ENCODE measurements around the gene DACH1.
"Not testable (repeated sequence)": the region's sequence is repeated elsewhere in the genome, so short reads cannot be mapped to it uniquely, and the experiment has no call there.

The DACH1 gene

GRCh38 chr13:71780546-71780945, 86.5 kb downstream of the DACH1 start:
- no peak for DNase-seq (ENCODE audit: low read depth, low spot score)

DNA sequence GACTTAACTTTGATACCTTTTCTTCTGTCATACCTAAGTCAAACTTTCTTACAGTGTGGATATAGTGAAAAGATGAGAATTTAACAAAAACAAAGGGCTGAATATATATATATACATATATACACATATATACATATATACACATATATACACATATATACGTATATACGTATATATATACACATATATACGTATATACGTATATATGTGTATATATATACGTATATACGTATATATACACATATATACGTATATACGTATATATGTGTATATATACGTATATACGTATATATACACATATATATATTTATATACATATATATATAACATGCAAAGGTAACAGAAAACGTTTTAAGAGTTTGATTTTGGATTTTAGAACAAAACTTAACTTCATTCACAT, 88.0 kb downstream of the DACH1 start:
- not testable (repeated sequence) for DNase-seq (ENCODE audit: low read depth, low spot score)

GRCh38 chr13:71775966-71776365, 91.0 kb downstream of the DACH1 start:
- DNase-seq (ENCODE audit: low read depth, low spot score): no peak

GRCh38 chr13:71774863-71775262, 92.1 kb downstream of the DACH1 start:
- no peak for DNase-seq (ENCODE audit: low read depth, low spot score)

DNA sequence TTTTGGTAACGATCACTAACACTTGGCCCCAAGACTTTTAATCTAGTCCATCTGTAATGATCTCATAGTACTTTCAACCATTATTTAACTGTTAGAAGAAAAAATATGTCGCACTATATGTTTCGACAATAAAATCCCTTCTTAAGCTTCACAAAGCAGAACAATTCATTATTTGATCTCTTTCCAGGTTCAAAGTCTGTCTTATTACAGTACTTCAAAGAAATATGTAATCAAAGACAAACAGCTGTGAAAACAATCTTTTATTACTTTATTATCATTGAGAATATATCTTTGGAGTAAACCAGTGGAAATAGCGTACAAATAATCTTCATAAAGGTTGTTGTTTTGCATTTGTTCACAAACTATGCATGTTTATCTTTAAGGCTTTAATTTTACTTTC, 93.5 kb downstream of the DACH1 start:
- no peak for DNase-seq (ENCODE audit: low read depth, low spot score)

GRCh38 chr13:71772361-71772760, 94.6 kb downstream of the DACH1 start:
- DNase-seq (ENCODE audit: low read depth, low spot score): no peak

DNA sequence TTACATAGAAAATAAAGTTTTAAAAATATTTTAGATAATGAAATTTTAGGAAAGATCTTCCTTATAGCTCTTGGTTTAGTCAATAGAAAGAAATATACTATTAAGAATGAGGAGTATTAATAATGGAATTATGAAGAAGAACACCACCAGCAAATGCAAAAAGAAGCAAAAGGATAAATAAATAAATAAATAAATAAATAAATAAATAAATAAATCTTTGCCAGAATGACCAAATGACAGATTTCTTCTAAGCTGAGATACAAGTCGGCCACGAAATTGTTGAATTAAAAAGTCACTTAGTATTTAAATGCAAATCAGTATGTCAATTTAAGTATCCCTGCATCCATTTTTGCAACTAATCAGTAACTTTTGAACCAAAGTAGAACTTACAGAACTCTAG, 95.9 kb downstream of the DACH1 start:
- DNase-seq (ENCODE audit: low read depth, low spot score): no peak

DNA sequence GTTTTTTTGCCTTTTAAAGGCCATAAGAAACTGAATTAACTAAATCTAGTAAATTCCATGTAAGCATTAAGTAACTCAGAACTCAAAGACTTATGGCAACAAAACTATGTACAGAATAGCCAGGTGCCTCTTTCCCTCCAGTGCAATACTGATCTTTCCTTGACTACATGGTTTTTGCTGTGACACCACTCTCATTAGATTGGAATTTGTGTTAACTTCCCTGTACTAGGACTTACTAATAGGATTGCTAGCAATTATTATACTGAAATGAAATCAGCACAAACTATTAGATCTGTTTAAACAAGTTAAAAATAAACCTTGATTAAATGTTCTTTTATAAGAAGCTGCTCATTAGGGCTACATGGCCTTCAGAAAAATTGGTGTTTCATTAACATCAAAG, 96.3 kb downstream of the DACH1 start:
- DNase-seq (ENCODE audit: low read depth, low spot score): peak; percentile 13

DNA sequence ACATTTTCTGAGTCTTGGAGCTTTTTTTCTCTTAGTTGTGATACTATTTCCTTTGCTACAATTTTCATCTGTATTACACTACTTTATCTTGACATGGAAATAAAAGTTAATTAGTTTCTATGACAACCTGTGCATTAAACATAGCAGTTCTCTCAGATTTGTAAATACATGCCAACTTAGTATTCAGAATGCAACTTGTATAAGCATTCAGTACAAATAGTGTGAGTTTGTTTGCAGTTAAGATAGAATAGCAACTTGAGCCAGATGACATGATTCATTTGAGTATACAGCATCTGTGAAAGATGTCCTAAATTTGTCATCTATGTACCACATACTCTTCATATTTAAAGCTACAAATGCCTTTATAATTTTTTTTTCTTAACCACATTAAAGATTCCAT, 98.1 kb downstream of the DACH1 start:
- no peak for DNase-seq (ENCODE audit: low read depth, low spot score)

DNA sequence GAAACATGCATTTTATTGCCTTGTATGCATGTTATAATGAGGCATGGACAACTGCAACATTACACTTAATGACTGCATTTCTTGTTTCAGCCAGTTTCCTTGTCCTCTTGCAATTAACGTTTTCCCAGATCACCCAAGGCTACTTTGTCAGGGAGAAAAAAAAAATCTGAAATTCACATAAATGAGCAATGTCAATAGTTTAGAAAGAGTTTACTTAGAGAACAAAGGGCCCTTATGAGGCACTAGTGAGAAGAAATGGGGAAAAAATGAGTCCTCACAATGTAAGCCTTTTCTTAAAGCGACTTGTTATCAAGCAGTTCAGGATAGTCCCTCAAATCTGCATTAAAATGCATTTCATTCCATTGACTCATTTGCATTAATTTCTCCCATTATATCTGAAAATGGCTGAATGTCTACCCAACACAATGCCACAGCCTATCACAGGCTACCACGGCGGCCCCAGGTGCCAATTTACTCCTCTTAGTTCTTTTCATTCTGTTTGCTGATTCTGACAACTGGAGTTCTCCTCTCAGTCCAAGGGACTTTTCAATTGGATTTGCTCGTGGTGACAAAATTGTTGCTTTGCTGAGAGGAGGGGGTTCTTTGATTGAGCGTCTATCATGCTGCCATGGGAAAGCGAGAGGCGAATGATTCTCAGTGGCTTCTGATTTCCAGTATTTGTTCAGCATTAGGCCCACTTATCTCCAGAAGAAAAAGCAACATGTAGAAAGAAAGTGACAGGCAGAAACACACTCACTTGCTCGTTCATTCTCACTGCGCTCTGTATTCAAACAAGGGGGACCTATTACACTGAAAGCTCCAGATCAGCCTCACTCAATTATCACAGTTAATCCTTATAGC, 107.1 kb downstream of the DACH1 start:
- DNase-seq (ENCODE audit: low read depth, low spot score): peak; percentile 87

GRCh38 chr13:71758828-71759227, 108.2 kb downstream of the DACH1 start:
- peak; percentile 60 for DNase-seq (ENCODE audit: low read depth, low spot score)

DNA sequence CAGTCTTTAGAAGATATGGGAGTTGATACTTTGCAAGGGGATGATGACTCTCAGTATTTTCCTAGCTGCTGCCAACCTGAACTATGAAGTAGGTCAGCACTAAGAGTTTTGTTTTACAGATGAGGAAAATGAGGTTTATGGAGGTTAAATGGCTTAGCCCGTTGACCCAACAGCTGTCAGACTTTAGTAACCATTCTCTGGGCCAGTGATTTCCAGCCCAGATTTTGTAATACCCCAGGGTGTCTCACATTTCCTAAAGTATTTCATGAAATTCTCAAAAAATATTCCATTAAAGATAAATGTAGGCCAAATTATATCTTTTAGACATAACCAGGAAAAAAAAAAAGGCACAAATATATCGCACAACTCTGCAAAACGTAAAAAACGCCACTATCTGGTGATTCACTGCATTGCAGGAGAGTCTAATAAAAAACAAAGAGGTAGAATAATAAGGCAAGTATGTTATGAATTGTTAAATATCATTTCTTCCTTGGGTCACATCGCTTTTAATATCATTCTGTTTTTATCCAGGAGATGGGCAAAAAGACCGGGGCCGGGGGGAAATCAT, 112.5 kb downstream of the DACH1 start:
- DNase-seq (ENCODE audit: low read depth, low spot score): no peak

DNA sequence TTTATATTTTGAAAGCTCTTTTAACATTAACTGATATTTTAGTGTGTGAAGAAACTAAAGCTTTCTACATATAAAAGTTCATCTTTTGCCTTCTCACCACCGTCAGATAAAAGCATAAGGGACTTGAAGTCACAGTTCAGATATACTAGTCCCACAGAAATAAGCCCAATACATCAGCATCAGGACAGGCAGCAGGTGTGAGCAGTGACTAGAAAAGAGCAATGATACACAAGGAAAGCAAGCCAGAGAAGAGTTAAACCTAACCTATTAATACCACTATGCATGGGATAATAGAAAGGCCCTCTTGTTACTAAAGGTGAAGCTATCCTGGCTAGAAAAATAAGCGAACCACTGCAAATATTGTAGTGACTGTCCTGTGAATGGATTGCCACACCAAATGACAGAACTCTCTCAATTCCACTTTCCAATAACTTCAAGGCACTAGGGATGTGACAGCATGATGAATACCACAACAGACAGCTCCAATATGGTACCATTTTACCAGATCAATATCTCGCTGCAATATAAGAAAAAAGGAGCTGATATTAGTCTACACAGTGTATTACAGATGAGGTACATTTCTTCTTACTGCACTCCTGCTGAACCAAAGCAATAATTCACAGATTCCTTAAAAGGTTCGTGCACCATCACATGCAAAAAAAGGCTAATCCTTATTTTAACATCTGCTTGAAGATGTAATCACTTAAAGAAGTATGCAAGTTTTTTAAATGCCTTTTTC, 114.1 kb downstream of the DACH1 start:
- DNase-seq (ENCODE audit: low read depth, low spot score): no peak

DNA sequence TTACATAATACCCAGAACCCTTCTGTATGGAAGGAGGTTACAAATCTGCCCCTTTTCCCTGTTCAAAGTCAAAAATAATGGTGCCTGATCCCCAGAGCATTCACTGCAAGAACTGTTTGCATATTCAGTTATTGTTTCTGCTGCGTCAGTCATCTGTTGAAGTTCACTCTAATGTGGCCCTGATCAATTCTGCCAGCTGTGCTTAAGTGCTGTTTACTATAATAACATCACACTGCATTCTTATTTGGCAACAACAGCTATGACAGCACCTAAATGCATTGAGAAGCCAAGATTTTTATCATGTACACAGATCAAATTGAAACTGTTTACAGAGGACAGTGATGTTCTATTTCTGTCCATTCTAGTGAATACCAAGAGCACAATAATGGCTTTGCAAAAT, 115.9 kb downstream of the DACH1 start:
- DNase-seq (ENCODE audit: low read depth, low spot score): no peak

DNA sequence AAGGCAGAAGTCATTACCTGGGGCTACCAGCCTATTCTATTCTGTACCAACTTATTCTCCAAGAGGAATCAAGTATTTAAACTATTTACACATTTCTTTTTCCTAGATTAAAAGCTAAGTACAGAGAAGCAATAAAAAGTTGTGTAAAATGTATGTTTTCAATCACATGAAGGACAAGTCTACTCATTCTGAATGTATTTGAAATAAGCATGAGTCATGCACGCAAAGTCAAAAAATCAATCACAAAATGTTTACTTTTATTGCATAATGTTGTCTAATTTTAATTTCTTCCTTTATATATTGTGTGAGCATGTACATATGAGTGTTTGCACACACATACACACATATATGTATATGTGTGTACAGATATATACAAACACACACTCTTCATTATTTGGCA, 136.7 kb downstream of the DACH1 start:
- DNase-seq (ENCODE audit: low read depth, low spot score): no peak

DNA sequence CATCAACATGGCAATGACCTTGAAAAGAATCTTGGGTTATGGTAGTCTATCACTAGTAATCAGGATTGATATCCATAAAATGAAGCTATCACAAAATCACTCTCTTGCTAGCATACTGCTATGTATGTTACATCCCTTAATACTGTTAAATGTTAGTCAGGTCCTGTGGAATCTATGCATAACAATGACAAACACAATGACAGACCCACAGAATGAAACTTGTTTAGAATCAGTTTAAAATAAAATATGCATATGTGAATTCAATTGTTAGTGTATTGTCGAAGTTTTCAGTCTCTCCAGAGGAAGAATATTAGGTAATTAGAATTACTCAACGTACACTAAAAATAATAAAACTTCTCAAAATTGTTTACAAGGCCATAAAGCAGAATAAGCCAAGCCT, 137.6 kb downstream of the DACH1 start:
- DNase-seq (ENCODE audit: low read depth, low spot score): no peak

DNA sequence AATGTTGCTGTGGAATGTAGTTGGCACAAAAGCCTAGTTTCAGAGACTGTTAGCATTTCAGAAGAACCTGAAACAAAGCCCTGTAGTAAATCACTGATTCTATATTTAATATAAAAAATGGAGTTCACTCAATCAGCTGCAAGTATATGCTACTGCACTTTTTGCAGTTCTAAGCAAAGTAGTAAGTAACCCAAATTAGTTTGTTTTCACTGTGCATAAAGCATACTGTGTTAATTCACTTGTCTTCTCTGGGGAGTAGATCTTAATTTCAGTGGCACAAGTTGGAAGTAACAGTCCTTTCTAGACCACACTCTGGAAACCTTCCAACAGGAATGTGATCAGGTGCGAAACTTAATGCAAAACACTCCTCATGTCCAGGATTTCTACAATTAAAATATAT, 139.3 kb downstream of the DACH1 start:
- DNase-seq (ENCODE audit: low read depth, low spot score): peak; percentile 16

- no peak for DNase-seq (ENCODE audit: low read depth, low spot score)
Measured at GRCh38 chr13:71727042-71727441, 140.0 kb downstream of the DACH1 start.

DNA sequence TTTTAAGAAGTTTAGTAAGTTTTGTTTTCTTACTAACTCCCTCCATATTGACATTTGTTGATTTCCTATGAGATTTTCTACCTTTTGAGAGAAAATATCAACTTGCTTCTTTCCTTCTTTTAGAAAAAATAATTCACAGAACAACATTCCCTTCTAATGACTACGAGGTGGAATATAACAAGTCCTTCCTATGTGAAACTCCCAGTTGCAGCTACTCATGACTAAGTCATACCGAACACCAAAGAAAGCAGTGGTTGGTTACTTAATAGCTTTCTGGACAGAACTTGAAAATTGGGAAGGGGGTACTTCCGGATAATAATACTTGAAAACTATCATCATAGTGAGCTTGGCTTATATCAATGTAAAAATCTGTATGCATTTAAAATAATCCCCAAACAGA, 144.8 kb downstream of the DACH1 start:
- DNase-seq (ENCODE audit: low read depth, low spot score): peak; percentile 20

- no peak for DNase-seq (ENCODE audit: low read depth, low spot score)
Measured at GRCh38 chr13:71721104-71721503, 145.9 kb downstream of the DACH1 start.

DNA sequence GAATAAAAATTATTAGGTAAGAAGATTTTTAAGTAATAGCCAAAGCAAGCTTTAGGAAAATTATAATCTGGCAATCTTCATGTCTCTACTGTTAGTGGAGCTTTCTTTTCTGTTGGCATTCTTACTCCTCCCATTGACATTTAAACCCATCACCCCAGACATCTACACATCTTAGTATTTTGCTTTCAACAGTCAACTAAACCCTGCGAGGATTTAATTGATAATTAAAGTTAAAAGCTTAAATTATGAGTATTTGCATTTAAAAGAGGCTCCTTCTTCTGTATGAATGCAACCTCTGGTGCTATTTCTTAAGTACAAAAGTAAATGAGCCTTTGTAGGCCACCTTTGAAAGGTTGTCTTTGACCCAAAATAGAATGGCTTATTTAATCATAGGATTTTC, 148.1 kb downstream of the DACH1 start:
- no peak for DNase-seq (ENCODE audit: low read depth, low spot score)

- no peak for DNase-seq (ENCODE audit: low read depth, low spot score)
Measured at GRCh38 chr13:71714802-71715375, 152.1 kb downstream of the DACH1 start.
